Mesothelial cell of epicardium (in vitro differentiated cells): Measurements from ENCODE around the gene SIAH1. TPM values are rescaled to one million over a fixed set of nuclear protein-coding genes. Genes with fewer than 3 reads are reported as not detected.
"Not testable (repeated sequence)": the region's sequence is repeated elsewhere in the genome, so short reads cannot be mapped to it uniquely, and the experiment has no call there.

Experiments used
- DNase-seq, 2 experiments: peaks; one replicate each; pipeline ENCODE4 v3.0.0; 2021; ENCODE audit warnings: low spot score in 2 of 2; ENCODE audit not compliant: unreplicated experiment in 2 of 2
- H3K27ac Mint-ChIP-seq: 2 replicates; pipeline ENCODE4 v1.8.0; 2021; ENCODE audit warnings: mixed read lengths
- H3K27me3 Mint-ChIP-seq: 2 replicates; pipeline ENCODE4 v1.8.0; 2021; ENCODE audit warnings: low read depth, mixed read lengths
- H3K36me3 Mint-ChIP-seq: 2 replicates; pipeline ENCODE4 v1.8.0; 2021; ENCODE audit warnings: mixed read lengths
- H3K4me1 Mint-ChIP-seq: 2 replicates; pipeline ENCODE4 v1.8.0; 2021; ENCODE audit warnings: mixed read lengths
- H3K4me3 Mint-ChIP-seq: 2 replicates; pipeline ENCODE4 v1.8.0; 2021; ENCODE audit warnings: mild to moderate bottlenecking, moderate library complexity, mixed read lengths
- H3K9me3 Mint-ChIP-seq: 2 replicates; pipeline ENCODE4 v1.8.0; 2021; ENCODE audit warnings: mixed read lengths
- total RNA-seq: library from RNA; stranded (reverse); gene quantifications from 3 replicates; pipeline ENCODE4 v1.2.1, GENCODE V29; 2021
- TF ChIP-seq, protein P1 (sequence below): fragments of 200-600 bp; sonication (generic); IDR thresholded peaks from one replicate; pipeline ENCODE4 v1.5.0; 2021; ENCODE audit warnings: antibody characterized with exemption; ENCODE audit not compliant: unreplicated experiment

Gene SIAH1
- total RNA-seq, 1 donor from 2014 or later, result 44.0 TPM

DNA sequence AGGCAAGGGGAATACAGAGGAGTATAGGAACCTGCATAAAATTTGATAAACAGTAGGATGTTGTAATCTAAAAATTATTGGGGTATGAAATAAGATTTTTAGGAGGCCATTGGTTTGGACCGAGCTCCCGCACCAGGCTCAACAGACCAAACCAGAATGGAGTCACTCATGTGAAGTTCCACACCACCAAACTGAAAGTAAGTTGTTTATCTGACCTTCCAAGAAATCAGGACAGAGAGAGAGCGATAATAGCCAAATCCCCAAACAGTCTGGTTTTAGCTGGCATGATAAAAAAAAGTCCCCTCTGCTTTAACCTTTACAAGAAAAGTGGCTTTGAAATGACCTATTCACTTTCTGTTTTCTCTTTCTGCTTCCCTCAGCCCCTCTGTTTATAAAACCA, 45.7 kb upstream of the SIAH1 start:
- Mint-ChIP-seq H3K9me3 (peaks cover 8% of the 10 kb centered on the region), H3K4me1 (no peaks in the 10 kb centered on the region), H3K27me3 (no peaks in the 10 kb centered on the region), H3K4me3 (no peak overlapping the region), H3K36me3 (no peaks in the 10 kb centered on the region), H3K27ac (no peak overlapping the region)
- TF ChIP-seq, protein P1, sequence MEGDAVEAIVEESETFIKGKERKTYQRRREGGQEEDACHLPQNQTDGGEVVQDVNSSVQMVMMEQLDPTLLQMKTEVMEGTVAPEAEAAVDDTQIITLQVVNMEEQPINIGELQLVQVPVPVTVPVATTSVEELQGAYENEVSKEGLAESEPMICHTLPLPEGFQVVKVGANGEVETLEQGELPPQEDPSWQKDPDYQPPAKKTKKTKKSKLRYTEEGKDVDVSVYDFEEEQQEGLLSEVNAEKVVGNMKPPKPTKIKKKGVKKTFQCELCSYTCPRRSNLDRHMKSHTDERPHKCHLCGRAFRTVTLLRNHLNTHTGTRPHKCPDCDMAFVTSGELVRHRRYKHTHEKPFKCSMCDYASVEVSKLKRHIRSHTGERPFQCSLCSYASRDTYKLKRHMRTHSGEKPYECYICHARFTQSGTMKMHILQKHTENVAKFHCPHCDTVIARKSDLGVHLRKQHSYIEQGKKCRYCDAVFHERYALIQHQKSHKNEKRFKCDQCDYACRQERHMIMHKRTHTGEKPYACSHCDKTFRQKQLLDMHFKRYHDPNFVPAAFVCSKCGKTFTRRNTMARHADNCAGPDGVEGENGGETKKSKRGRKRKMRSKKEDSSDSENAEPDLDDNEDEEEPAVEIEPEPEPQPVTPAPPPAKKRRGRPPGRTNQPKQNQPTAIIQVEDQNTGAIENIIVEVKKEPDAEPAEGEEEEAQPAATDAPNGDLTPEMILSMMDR, result no peak
- DNase-seq, result no peak

DNA sequence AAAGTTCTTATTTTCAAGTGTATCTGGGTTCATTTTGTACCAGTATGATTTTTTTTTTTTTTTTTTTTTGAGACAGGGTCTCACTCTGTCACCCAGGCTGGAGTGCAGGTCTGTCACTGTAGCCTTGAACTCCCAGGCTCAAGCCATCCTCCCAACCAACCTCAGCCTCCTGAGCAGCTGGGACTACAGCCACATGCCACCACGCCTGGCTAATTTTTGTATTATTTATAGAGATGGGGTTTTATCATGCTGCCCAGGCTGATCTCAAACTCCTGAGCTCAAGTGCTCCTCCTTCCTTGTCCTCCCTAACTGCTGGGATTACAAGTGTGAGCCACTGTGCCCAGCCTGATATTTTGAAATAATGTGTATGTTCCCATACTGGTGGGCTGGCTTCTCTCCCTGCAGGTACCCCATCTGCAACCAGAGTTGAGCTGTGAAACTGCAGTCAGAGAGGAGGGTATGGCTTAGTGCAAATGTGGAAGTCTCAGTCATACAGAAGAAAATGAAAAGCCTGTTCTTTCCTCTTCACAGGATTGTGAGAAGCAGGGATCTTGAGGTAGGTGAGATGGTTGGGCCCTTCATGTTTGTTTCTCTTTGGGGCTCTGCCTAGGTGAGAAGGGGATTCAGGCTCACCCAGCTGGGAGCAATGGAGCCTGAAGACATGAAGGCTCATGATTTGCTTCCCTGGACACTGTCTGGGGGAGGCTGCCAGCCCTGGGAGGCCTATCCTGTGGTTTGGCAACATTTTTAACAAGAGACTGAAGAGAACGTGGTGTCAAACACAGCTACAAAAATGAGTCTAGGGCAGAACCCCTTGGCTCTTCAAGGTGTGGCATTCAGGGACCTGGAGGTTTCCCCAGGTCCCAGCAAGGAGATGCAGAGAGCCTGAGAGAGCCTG, 41.3 kb upstream of the SIAH1 start:
- no peak overlapping the region for H3K27ac Mint-ChIP-seq
- TF ChIP-seq, protein P1, result no peak
- no peak overlapping the region for H3K4me3 Mint-ChIP-seq

DNA sequence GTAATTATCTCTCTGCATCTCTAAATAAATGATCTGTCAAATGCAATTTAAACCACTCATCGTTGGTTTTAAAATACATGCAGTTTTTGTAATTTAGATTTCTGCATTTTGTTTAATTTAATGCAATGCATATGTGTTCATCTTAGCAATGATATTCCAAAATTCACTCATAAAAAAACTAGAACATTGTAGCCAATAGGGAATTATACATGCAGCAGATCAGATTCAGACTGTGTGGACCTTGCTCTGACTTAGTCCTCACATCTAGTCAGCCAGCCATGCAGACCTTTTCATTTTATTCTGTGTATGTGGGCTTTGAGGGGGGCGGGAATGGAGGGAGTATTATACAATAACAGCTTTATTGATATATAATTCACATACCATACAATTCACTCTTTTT, 37.3 kb upstream of the SIAH1 start:
- Mint-ChIP-seq H3K4me3 (no peak overlapping the region), H3K4me1 (no peaks in the 10 kb centered on the region), H3K27me3 (no peaks in the 10 kb centered on the region), H3K27ac (no peak overlapping the region), H3K9me3 (no peaks in the 10 kb centered on the region), H3K36me3 (no peaks in the 10 kb centered on the region)
- TF ChIP-seq, protein P1, result no peak
- no peak for DNase-seq

More for the DNA sequence above, 41.3 kb upstream of the SIAH1 start:
- H3K36me3 Mint-ChIP-seq, result no peaks in the 10 kb centered on the region
- H3K4me1 Mint-ChIP-seq, result no peaks in the 10 kb centered on the region
- DNase-seq, result no peak
- H3K9me3 Mint-ChIP-seq, result peaks cover 8% of the 10 kb centered on the region
- no peaks in the 10 kb centered on the region for H3K27me3 Mint-ChIP-seq

DNA sequence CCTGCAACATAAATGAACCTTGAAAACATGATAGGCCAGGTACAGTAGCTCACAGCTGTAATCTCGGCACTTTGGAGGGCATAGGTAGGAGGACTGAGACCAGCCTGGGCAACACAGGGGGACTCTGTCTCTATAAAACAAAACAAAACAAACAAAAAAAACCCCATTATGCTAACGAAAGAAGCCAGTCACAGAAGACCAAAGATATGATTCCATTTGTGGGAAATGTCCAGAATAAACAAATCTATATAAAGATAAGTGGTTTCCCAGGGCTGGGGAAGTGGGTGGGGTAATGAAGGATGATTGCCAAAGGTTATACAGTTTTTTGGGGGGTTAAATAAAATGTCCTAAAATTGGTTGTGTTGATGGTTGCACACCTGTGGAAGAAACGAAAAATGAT, 36.5 kb upstream of the SIAH1 start:
- H3K9me3 Mint-ChIP-seq, result no peaks in the 10 kb centered on the region
- H3K27ac Mint-ChIP-seq, result no peak overlapping the region
- H3K27me3 Mint-ChIP-seq, result no peaks in the 10 kb centered on the region
- H3K4me3 Mint-ChIP-seq, result no peak overlapping the region
- DNase-seq, result no peak
- H3K36me3 Mint-ChIP-seq, result no peaks in the 10 kb centered on the region
- no peaks in the 10 kb centered on the region for H3K4me1 Mint-ChIP-seq
- TF ChIP-seq, protein P1, result no peak

GRCh38 chr16:48420437-48420836, 35.2 kb upstream of the SIAH1 start:
- H3K27ac Mint-ChIP-seq, result no peak overlapping the region
- TF ChIP-seq, protein P1, result no peak
- H3K4me3 Mint-ChIP-seq, result no peak overlapping the region
- H3K9me3 Mint-ChIP-seq, result no peaks in the 10 kb centered on the region
- H3K4me1 Mint-ChIP-seq, result no peaks in the 10 kb centered on the region
- no peaks in the 10 kb centered on the region for H3K36me3 Mint-ChIP-seq
- no peak for DNase-seq
- H3K27me3 Mint-ChIP-seq, result no peaks in the 10 kb centered on the region

GRCh38 chr16:48416617-48417016, 31.4 kb upstream of the SIAH1 start:
- not testable (repeated sequence) for H3K27ac Mint-ChIP-seq

More at GRCh38 chr16:48416617-48417016, 31.4 kb upstream of the SIAH1 start:
- DNase-seq, H3K36me3 Mint-ChIP-seq, H3K4me1 Mint-ChIP-seq, H3K9me3 Mint-ChIP-seq, H3K27me3 Mint-ChIP-seq, H3K4me3 Mint-ChIP-seq: not testable (repeated sequence)
